WTC11 (cell line): ENCODE measurements around the gene RAB26.
"Not testable (repeated sequence)": the region's sequence is repeated elsewhere in the genome, so short reads cannot be mapped to it uniquely, and the experiment has no call there.

Experiments used
- ELF4 ChIP-seq: sonication (generic); formaldehyde crosslinking; IDR thresholded peaks from 2 replicates; pipeline ENCODE4 v1.8.1; 2022; ENCODE audit warnings: low read depth, mild to moderate bottlenecking, moderate library complexity, missing genetic modification reagents
- JUN ChIP-seq: sonication (generic); formaldehyde crosslinking; IDR thresholded peaks from 2 replicates; pipeline ENCODE4 v1.8.0; 2023; ENCODE audit warnings: mild to moderate bottlenecking, missing genetic modification reagents
- NFYB ChIP-seq: sonication (generic); formaldehyde crosslinking; conservative IDR thresholded peaks from 2 replicates; pipeline ENCODE4 v1.8.0; 2022; ENCODE audit warnings: low read depth, missing genetic modification reagents
- ZNF121 ChIP-seq: sonication (generic); formaldehyde crosslinking; IDR thresholded peaks from 2 replicates; pipeline ENCODE4 v1.8.0; 2023; ENCODE audit warnings: missing genetic modification reagents
- TF ChIP-seq, protein P1 (sequence below): fragments of 200-600 bp; IDR thresholded peaks from 2 replicates; pipeline ENCODE4 v1.8.0; 2022; ENCODE audit warnings: antibody characterized with exemption
- TF ChIP-seq, protein P2 (sequence below): sonication (generic); formaldehyde crosslinking; IDR thresholded peaks from 2 replicates; pipeline ENCODE4 v1.8.1; 2022; ENCODE audit warnings: low read depth, missing genetic modification reagents, borderline replicate concordance
- TF ChIP-seq, protein P3 (sequence below): sonication (generic); formaldehyde crosslinking; IDR thresholded peaks from 2 replicates; pipeline ENCODE4 v1.8.1; 2023; ENCODE audit warnings: mild to moderate bottlenecking, missing genetic modification reagents, moderate library complexity
- TF ChIP-seq, protein P4 (sequence below): sonication (generic); formaldehyde crosslinking; IDR thresholded peaks from 2 replicates; pipeline ENCODE4 v1.8.0; 2022; ENCODE audit warnings: missing genetic modification reagents

DNA sequence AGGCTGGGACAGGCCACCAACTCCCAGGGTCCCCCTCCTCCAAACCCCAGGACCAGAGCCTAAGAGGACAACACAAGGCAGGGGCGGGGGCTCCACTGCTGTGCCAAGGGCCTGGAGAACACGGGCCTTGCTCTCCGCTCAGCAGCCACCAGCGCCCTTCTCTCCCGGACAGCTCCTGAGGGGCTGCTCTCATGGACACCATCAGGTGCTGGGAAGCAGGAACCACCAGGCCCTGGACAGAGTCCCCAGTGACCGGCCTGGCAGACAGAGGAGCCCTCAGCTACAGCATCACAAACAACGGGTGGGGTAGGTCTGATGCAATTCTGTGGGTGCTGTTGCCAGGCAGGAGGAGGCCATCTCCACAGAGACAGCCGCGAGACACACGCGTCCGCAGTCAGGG, 14.6 kb upstream of the RAB26 start:
- not testable (repeated sequence) for TF ChIP-seq NFYB; JUN (CRISPR knock-in tag); ELF4; ZNF121 (CRISPR knock-in tag)
- TF ChIP-seq, protein P1, sequence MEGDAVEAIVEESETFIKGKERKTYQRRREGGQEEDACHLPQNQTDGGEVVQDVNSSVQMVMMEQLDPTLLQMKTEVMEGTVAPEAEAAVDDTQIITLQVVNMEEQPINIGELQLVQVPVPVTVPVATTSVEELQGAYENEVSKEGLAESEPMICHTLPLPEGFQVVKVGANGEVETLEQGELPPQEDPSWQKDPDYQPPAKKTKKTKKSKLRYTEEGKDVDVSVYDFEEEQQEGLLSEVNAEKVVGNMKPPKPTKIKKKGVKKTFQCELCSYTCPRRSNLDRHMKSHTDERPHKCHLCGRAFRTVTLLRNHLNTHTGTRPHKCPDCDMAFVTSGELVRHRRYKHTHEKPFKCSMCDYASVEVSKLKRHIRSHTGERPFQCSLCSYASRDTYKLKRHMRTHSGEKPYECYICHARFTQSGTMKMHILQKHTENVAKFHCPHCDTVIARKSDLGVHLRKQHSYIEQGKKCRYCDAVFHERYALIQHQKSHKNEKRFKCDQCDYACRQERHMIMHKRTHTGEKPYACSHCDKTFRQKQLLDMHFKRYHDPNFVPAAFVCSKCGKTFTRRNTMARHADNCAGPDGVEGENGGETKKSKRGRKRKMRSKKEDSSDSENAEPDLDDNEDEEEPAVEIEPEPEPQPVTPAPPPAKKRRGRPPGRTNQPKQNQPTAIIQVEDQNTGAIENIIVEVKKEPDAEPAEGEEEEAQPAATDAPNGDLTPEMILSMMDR, result not testable (repeated sequence)
- TF ChIP-seq, protein P2, sequence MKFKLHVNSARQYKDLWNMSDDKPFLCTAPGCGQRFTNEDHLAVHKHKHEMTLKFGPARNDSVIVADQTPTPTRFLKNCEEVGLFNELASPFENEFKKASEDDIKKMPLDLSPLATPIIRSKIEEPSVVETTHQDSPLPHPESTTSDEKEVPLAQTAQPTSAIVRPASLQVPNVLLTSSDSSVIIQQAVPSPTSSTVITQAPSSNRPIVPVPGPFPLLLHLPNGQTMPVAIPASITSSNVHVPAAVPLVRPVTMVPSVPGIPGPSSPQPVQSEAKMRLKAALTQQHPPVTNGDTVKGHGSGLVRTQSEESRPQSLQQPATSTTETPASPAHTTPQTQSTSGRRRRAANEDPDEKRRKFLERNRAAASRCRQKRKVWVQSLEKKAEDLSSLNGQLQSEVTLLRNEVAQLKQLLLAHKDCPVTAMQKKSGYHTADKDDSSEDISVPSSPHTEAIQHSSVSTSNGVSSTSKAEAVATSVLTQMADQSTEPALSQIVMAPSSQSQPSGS, result not testable (repeated sequence)
- TF ChIP-seq, protein P3, sequence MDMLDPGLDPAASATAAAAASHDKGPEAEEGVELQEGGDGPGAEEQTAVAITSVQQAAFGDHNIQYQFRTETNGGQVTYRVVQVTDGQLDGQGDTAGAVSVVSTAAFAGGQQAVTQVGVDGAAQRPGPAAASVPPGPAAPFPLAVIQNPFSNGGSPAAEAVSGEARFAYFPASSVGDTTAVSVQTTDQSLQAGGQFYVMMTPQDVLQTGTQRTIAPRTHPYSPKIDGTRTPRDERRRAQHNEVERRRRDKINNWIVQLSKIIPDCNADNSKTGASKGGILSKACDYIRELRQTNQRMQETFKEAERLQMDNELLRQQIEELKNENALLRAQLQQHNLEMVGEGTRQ (CRISPR knock-in tag), result not testable (repeated sequence)
- TF ChIP-seq, protein P4, sequence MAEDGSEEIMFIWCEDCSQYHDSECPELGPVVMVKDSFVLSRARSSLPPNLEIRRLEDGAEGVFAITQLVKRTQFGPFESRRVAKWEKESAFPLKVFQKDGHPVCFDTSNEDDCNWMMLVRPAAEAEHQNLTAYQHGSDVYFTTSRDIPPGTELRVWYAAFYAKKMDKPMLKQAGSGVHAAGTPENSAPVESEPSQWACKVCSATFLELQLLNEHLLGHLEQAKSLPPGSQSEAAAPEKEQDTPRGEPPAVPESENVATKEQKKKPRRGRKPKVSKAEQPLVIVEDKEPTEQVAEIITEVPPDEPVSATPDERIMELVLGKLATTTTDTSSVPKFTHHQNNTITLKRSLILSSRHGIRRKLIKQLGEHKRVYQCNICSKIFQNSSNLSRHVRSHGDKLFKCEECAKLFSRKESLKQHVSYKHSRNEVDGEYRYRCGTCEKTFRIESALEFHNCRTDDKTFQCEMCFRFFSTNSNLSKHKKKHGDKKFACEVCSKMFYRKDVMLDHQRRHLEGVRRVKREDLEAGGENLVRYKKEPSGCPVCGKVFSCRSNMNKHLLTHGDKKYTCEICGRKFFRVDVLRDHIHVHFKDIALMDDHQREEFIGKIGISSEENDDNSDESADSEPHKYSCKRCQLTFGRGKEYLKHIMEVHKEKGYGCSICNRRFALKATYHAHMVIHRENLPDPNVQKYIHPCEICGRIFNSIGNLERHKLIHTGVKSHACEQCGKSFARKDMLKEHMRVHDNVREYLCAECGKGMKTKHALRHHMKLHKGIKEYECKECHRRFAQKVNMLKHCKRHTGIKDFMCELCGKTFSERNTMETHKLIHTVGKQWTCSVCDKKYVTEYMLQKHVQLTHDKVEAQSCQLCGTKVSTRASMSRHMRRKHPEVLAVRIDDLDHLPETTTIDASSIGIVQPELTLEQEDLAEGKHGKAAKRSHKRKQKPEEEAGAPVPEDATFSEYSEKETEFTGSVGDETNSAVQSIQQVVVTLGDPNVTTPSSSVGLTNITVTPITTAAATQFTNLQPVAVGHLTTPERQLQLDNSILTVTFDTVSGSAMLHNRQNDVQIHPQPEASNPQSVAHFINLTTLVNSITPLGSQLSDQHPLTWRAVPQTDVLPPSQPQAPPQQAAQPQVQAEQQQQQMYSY (CRISPR knock-in tag), result not testable (repeated sequence)
